HFF-Myc (cell line): ENCODE measurements around the gene C9.

Experiments used
- DNase-seq: peaks from one replicate; pipeline ENCODE4 v3.0.0-alpha.2; 2011; ENCODE audit warnings: low read depth; ENCODE audit errors: extremely low read depth
- H3K4me3 ChIP-seq: replicated peaks from 2 replicates; pipeline ENCODE4 v1.5.1; 2011; ENCODE audit warnings: low read depth, mild to moderate bottlenecking, control low read depth, low read length
- CTCF ChIP-seq: IDR thresholded peaks from 2 replicates; pipeline ENCODE4 v1.5.1; 2012; ENCODE audit warnings: mild to moderate bottlenecking, low read depth, low read length, control low read depth; ENCODE audit errors: missing control alignments

C9 gene

GRCh38 chr5:39376293-39376714, 12.0 kb upstream of the C9 start:
- peak; percentile 67 for TF ChIP-seq CTCF
- DNase-seq: peak; percentile 31
- H3K4me3 ChIP-seq: no peak overlapping the region

GRCh38 chr5:39373791-39374190, 9.5 kb upstream of the C9 start:
- no peak overlapping the region for H3K4me3 ChIP-seq
- DNase-seq: no peak
- no peak for TF ChIP-seq CTCF

- TF ChIP-seq CTCF: no peak
- no peak for DNase-seq
- no peak overlapping the region for H3K4me3 ChIP-seq
These were observed 7.0 kb upstream of the C9 start for GRCh38 chr5:39371367-39371635.

DNA sequence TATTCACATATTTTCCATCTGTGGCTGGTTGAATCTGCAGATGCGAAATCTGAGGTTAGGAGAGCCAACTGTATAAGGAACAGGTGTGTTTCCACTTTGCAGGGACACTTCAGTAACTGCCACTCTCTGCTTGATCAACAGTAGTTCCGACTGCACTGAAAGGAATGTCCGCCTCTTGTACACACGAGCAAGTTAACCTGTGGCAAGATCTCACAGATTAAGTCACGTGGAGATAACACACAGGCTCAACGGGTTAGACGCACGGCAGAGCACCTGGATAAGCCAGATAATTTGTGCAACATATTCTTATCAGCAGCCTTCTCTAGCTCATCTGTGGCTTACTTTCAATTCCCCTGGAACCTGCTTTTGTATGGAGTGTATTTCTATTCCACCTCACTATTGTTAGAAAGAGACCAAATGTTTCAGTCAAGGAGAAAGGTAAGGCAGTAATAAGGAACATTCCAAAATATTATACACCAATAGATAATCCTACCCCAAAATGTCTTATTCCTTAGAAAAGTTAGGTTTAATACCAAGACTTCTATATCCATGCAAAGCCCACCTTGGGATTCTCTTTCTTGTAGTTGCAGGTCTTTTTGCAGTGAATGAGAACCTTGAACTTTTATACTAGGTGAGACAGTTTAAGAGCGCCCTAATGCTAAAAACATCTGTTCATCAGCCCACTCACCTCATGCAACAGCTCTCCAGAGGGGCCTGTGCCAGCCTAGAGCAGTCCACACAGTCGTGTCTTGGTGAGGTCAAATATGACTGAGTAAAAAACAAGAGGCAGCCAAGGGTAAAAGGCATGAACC, 6.5 kb upstream of the C9 start:
- no peak overlapping the region for H3K4me3 ChIP-seq
- DNase-seq: no peak
- no peak for TF ChIP-seq CTCF

DNA sequence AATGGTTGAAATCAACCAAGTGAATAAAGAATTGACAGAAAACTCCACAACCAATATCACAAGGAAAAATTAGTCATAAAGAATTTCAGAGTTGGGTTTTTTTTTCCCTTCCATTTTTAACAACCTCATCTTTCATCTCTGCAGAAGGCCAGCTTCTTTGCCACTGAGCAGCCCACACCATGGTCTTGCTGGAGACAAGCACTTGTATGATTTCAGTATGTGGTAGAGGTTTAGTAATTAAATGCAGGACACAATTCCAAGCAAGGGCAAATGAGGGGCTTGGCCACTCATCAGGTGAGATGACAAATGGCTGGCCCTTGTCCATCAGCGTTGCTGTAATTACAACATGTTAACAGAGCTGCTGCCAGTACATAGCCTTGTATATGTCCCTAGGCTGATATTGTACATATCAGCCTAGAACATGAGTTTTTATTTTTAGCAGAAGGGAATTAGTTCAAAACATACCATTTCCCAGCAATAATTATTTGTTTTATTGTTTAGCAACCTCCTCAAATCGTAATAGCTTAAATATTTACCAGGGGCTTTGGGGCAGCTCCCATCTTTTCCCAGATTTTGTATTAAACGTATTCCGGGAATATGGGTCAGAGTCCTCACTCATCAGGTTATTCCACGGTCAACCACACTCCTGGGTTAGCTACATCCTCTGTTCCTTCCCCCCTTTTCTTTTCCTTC, 5.0 kb upstream of the C9 start:
- TF ChIP-seq CTCF: no peak
- no peak for DNase-seq
- no peak overlapping the region for H3K4me3 ChIP-seq

GRCh38 chr5:39368116-39368515, 3.8 kb upstream of the C9 start:
- DNase-seq: no peak
- H3K4me3 ChIP-seq: no peak overlapping the region
- no peak for TF ChIP-seq CTCF

GRCh38 chr5:39367711-39368110, 3.4 kb upstream of the C9 start:
- DNase-seq: no peak
- TF ChIP-seq CTCF: no peak
- no peak overlapping the region for H3K4me3 ChIP-seq
